ENCODE measurements around the gene SUMO2.
"Not testable (repeated sequence)": the region's sequence is repeated elsewhere in the genome, so short reads cannot be mapped to it uniquely, and the experiment has no call there.

Gene SUMO2

DNA sequence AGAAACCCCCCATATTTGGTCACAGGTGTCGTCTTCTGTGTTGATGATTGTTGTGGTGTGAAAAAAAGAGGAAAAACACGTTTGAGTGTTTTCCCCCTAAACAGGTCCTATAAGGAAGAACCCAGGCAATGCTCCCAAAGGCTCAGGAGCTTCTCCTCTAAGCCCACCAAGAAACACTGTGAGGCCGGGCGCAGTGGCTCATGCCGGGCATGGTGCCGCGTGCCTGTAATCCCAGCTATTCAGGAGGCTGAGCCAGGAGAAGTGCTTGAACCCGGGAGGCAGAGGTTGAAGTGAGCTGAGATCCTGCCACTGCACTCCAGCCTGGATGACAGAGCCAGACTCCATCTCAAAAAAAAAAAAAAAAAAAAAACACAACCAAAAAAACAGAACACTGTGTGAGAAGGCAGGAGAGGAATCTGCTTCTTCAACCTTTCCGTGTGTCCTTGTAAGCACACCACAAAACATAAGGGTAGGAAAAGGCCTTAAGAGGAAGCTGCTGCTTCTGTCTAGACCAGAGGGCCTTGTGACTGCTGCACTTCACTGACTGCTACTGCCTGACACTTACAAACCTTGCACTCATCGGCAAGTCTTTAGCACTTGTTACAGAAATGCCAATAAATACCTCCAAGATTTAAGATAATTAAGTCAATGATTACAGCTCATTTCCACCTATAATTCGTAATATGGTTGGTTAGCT is 37.8 kb downstream of the SUMO2 start:
- DNase-seq (ENCODE audit: low read depth) = no peak

DNA sequence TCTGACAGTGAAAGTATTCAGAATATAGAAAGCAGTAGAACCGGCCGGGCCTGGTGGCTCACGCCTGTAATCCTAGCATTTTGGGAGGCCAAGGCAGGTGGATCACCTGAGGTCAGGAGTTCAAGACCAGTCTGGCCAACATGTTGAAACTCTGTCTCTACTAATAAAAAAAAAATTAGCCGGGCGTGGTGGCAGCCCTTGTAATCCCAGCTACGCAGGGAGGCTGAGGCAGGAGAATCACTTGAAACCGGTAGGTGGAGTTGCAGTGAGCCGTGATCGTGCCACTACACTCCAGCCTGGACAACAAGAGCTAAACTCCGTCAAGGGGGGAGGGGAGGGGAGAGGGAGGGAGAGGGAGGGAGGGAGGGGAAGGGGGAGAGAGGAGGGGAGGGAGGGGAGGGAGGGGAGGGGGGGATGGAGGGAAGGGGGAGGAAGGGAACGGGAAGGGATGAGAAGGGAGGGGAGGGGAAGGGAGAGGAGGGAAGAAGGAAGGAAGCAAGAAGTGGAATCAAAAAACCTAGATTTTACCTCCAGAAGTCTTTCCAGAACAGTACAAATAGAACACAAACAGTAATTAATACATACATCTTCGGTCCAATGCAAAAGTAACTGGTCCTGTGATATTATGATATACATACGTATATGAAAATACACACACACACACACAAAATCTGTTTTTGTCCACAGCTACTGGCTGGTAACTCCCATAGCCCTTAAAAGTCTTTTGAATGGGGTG is 40.4 kb downstream of the SUMO2 start:
- no peak for DNase-seq (ENCODE audit: low read depth)

DNA sequence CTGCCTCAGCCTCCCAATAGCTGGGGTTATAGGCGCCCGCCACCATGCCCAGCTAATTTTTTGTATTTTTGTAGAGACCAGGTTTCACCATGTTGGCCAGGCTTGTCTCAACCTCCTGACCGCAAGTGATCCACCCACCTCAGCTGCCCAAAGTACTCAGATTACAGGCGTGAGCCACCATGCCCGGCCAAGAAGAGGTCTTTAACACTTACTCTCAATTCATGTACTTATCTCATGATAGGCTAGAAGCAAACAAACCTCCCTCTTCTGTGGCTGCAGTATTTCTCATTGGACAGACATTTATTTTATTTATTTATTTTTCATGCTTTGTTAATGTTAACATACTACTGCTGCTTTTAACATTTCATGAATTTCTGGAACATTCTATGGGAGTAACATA is 44.2 kb downstream of the SUMO2 start:
- no peak for DNase-seq (ENCODE audit: low read depth)

DNA sequence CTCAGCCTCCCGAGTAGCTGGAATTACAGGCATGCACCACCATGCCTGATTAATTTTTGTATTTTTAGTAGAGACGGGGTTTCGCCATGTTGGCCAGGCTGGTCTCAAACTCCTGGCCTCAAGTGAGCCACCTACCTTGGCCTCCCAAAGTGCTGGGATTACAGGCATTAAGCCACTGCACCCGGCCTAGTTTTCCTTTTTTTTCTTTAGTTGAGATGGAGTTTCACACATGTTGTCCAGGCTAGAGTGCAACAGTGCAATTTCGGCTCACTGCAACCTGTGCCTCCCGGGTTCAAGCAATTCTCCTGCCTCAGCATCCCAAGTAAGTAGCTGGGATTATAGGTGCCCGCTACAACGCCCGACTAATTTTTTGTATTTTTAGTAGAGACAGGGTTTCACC is 45.0 kb downstream of the SUMO2 start:
- not testable (repeated sequence) for DNase-seq (ENCODE audit: low read depth)

DNA sequence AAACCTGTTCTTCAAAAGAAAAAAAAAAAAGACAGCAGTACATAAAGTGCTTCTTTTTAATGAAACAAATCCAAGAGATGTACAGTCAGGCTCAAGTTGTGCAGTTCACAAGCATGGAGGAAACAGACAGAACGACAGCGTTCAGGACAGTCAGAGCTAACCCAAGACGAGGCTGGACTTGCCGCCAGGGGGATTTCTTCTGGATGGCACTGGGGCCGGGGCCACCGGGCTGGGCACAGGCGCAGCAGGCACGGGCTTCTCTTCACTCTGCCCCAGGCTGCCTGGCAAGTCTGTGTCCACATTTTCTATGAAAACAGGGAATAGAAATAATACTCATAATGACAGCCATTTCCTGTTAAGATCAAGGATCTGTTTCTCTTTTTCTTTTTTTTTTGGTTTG is 46.8 kb downstream of the SUMO2 start:
- DNase-seq (ENCODE audit: low read depth) = no peak

DNA sequence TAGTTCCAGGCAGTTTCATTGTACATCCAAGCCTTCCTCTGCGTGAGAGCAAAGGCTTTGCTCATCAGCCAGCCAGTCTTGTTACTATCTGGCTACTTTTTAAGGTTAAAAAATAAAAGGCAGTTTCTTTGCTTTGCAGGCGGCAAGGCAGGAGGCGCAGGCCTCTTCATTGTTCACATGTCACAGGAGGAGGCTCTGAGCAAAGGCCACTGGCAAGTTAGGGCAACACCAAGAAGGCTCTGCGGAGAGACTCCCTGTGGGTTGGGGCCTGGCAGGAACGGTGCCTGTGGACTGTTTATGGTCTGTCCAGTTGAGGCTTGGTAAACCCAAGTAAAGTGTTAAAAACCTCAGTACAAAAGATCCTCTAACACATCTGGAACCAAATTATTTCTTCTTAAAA is 47.3 kb downstream of the SUMO2 start:
- DNase-seq (ENCODE audit: low read depth) = no peak

DNA sequence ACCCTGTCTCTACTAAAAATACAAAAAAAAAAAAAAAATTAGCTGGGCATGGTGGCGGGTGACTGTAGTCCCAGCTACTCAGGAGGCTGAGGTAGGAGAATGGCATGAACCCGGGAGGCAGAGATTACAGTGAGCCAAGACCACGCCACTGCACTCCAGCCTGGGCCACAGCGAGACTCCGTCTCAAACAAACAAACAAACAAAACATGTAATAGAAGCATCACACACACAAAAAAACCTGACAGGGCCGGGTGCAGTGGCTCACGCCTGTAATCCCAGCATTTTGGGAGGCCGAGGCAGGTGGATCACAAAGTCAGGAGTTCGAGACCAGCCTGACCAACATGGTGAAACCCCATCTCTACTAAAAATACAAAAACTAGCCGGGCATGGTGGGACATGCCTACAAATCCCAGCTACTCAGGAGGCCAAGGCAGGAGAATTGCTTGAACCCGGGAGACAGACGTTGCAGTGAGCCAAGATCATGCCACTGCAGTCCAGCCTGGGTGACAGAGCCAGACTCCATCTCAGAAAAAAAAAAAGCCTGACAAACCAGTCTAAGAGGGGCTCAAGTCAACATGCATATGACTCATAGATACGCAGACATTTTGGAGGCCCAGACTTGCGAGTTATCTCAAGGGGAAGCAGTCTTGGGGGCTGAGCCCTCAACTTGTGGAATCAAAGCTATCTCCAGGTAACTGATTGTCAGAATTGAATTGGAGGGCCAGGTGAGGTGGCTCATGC is 49.0 kb downstream of the SUMO2 start:
- not testable (repeated sequence) for DNase-seq (ENCODE audit: low read depth)

DNA sequence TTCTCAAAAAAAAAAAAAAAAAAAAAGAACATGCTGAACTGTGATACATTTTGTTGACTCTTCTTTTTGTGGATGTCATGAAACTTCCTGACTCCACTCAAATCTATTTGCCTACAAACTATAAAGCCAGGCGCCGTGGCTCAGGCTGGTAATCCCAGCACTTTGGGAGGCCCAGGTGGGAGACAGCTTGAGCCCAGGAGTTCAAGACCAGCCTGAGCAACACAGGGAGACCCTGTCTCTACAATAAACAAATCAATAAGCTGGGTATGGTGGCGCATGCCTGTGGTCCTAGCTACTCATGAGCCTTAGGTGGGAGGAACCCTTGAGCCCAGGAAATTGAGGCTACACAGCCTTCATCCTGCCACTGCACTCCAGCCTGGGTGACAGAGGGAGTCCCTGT is 49.8 kb downstream of the SUMO2 start:
- no peak for DNase-seq (ENCODE audit: low read depth)

DNA sequence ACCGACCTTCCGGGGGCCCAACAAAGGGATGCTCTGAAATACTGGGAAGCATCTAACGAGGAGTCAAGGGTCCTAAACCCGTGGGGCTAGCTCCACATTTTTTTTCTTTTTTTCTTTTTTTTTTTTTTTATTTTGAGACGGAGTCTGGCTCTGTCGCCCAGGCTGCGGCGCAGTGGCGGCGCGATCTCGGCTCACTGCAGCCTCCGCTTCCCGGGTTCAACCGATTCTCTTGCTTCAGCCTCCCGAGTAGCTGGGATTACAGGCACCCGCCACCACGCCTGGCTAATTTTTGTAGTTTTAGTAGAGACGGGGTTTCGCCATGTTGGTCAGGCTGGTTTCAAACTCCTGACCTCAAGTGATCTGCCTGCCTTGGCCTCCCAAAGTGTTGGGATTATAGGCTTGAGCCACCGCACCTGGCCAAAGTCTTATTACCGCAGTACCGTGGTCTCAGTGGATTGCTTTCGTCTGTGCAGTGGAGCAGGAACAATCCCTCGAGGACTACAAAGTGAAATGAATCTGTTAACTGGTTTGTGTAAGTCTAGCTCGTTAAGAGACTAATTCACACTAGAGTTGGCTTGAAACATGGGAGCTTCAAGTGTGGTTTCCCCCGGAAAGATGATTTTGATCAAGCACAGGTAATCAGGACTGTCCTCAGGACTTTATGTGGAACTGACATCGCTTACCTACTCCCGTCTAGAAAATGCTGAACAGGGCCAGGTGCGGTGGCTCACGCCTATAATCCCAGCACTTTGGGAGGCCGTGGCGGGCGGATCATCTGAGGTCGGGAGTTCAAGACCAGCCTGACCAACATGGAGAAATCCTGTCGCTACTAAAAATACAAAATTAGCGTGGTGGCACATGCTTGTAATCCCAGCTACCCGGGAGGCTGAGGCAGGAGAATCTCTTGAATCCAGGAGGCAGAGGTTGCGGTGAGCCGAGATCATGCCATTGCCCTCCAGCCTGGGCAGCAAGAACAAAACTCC is 50.5 kb downstream of the SUMO2 start:
- not testable (repeated sequence) for DNase-seq (ENCODE audit: low read depth)

DNA sequence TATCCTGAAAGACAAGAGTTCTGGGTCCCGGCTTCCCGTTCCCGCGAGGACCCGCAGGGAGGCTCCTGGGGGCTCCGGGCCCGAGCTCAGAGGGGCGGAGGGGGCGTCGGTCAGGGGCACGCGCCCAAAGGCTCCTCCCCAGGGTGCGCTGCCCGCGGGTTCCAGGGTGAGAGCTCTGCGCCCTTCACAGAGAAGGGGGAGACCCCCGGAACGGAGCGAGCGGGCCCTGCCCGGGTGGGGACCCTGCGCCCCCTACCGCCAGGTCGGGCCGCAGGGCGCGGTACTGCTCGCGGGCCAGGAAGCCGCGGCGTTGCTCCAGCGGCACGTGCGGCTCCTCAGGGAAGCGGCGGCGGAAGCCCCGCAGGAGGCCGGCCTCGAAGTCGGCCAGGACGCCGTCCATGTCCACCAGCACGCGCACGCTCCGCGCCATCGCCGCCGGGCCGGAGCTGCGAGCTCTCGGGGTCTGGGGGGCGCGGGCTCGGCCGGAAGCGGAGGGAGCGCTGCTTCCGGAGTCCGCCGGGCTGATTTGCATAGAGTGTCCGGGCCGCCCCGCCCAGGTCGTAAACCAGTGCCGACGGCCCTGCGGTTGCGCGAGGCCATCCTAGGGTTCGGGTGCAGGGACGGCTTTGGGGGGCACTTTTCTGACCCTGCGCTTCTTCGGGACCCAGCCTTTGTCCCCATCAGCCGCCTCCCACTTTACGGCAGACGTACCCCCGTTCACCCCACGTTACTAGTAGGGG is 51.3 kb downstream of the SUMO2 start, which contains the start of gene NT5C:
Gene NT5C, minus strand, starts transcription at position 465 of the 740 bp plus-strand sequence. Its CDS starts 35 bp downstream, at position 430.
- peak; percentile 54 for DNase-seq (ENCODE audit: low read depth)

DNA sequence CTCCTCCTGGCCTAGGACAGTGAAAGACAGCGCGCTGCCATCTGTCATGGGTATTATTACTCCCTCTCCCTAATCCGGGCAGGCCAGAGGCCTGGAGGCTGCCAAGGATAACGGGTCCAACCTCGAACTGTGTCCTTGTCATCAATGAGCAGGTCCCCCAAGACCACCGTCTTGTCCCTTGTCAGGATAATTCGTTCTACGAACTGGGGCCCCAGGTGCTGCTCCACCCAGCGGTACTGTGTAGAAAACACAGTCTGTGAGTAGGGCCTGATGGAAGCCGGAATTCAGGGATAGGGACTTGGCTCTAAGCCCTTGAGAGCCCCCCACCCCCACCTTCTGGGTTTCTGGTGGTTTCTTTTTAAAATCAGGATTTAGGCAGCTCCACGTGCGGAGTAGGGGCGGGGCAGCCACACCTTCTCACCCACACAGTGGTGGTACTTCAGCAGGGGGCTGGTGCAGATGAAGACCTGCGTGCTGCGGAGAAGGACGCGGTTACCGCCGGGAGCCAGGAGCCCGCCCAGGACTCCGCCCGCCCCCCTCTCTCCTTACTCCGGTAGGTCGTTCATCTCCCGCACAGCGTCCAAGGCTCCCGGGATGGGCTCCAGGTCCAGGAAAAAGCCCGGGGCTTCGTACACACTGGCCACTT is 52.0 kb downstream of the SUMO2 start:
- peak; percentile 33 for DNase-seq (ENCODE audit: low read depth)

DNA sequence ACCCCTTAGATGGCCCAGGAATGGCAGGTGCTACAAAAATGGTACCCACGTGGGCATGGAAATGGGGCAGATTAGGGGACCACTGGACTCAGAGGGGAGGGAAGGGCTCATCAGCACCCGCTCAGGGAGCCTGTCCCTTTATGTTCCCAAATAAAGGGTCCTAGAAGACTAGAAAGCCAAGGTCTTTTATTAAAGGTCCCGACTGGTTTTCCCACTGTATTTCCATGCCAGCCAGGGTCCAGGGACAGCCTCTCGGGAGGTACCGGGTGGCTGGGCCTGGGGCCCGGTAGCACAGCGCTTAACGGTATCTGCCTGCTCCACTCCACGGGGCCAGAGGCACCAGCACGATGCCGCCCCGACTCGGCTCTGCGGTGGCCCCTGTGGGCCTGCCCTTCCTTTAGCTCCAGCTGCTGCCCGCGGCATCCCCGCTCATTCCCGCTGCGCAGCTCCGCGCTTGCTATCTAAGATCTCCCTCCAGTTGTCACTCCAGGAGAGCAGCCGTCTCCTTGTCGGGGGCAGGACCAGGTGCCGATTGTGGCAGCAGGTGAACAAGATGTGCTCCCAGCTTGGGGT is 52.6 kb downstream of the SUMO2 start:
- no peak for DNase-seq (ENCODE audit: low read depth)

DNA sequence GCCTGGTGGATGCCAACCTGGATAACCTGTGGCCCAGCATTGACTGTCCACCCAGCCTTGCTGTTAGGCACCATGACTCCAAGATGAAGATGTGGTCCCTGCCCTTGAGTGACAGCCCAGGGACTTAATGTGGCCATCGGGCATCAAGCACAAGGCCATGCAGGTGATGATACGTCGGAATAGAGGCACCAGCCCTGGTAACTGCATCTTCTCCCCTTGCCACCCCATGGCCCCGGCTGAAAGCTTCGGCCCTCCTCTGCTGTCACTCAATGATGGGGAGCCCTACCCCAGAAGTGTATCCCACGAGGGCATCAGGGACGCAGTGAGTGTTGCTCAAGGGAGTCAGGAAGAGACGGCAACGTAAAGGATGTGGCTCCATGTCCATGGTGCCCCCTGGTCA is 53.2 kb downstream of the SUMO2 start:
- no peak for DNase-seq (ENCODE audit: low read depth)

DNA sequence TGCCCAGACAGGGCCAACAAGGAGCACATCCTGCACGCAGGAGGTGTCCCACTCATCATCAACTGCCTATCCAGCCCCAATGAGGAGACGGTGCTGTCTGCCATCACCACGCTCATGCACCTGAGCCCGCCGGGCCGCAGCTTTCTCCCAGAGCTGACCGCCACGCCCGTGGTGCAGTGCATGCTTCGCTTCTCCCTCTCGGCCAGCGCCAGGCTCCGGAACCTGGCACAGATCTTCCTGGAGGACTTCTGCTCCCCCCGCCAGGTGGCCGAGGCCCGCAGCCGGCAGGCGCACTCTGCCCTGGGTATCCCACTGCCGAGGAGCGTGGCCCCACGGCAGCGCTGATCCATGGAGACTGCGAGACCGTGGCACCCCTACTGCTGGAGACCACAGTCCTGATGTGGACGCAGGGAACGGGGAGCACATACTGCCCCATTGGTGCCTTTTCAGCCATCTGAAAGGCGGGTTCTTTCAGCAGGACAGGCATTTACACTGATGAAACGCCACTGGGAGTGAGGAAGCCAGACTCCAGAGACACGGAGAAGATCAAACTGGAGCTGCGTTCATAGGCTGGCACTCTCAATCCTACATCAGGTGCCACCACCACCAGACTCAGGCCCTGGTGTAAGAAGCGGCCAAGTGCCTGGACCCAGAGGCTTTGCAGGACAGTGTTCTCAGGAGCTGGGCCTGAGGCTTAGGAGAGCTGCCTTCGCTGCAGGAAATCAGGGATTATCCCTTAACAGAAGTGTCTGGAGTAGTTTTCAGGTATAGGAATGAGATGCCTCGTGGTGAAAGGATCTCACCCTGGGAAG is 53.9 kb downstream of the SUMO2 start:
- no peak for DNase-seq (ENCODE audit: low read depth)

DNA sequence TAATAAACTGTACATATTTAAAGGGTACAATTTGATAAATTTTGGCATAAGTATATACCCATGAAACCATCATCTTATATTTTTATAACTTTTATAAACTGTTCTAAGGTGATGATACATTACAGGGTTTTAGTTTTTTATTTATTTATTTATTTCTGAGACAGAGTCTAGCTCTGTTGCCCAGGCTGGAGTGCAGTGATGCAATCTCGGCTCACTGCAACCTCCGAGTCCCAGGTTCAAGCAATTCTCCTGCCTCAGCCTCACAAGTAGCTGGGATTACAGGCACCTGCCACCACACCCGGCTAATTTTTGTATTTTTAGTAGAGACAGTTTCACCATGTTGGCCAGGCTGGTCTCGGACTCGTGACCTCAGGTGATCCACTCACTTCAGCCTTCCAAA is 54.8 kb downstream of the SUMO2 start:
- DNase-seq (ENCODE audit: low read depth) = not testable (repeated sequence)

DNA sequence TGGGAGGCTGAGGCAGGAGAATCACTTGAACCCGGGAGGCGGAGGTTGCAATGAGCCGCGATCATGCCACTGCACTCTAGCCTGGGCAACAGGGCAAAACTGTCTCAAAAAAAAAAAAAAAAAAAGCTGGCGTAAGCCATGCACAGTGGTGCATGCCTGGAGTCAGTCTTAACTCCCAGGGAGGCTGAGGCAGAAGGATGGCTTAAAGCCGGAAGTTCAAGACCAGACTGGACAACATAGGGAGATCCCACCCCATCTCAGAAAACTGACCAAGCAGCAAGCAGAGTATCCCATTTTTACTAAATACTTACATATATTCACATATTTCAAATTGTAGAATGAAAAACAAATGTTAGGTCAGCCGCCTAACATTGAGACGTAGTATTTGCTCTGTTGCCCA is 55.8 kb downstream of the SUMO2 start:
- DNase-seq (ENCODE audit: low read depth) = no peak

DNA sequence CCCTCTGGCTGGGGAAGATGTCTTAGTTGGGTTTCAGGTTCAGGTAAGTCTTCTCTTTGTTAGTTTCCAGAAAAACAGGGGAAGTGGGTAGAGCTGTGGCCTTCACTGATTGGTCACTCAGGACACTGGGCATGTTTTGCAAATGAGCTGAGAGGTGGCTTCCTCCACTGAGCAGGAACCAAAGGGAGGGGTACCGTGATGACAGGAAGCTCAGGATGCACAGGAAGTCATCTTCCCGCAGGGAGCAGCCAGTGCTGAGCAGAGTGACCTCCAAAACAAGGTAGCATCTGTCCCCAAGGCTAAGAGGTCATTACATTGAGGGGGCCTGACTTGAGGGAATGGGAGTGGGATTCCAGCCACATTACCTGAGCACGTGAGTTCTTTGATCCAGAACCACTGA is 56.8 kb downstream of the SUMO2 start:
- no peak for DNase-seq (ENCODE audit: low read depth)

DNA sequence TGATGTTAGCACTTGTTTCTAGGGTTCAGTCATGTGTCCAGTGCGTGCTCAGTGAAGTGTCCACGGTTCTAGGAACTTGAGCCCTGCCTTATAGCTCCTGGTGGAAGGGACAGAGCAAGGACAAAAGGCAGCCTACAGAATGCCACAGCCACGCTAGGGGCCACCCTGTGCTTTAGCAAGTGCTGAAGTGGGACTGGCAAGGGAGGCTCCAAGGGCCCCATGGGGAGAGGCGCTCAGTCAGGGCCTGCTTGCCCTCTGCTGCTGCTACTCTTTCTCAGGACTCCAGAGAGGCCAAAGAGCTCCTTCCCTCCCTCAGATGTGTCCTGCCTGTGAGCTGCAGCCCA is 58.0 kb downstream of the SUMO2 start:
- no peak for DNase-seq (ENCODE audit: low read depth)

DNA sequence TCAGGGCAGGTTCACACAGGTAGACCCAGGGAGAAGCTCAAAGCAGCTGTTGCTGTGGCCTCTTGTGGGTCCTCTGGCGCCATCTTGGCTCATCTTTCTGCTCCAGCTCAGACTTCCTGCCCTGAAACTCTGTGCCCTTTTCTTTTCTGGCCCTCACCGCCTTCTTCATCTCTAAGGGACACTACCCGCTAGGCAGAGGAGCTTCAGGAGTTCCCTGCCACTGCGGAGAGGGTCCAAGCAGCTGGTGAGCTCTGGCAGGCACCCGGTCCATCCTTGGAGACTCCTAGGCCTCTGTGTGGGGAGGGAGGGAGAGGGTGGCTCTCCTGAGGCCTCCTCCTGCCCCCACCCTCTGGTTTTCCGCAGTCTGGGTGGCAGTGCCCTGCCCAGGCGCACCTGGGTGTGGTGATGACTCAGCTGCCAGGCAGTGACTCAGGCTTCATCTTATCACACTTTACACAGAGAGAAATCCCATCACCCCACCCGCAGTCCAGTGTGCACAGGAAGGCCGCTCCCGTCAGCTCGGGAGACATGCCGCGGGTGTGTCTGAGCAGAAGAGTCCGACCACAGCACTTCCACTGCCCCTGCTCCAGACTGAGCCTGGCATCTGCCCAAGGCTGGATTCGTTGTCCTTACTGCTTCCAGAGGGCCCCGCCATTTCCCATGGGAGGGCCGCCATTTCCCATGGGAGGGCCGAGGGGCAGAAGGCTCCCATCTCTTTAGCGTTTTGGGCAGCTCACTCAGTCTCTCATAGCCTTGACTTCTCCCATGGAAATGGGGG is 58.5 kb downstream of the SUMO2 start:
- DNase-seq (ENCODE audit: low read depth) = peak; percentile 55
